ENCODE measurements around the gene ALPK1. TPM values are rescaled to one million over a fixed set of nuclear protein-coding genes. Genes with fewer than 3 reads are reported as not detected.

The ALPK1 gene
- total RNA-seq, 2 experiments from 2014 or later = 33.7 to 51.1 TPM

DNA sequence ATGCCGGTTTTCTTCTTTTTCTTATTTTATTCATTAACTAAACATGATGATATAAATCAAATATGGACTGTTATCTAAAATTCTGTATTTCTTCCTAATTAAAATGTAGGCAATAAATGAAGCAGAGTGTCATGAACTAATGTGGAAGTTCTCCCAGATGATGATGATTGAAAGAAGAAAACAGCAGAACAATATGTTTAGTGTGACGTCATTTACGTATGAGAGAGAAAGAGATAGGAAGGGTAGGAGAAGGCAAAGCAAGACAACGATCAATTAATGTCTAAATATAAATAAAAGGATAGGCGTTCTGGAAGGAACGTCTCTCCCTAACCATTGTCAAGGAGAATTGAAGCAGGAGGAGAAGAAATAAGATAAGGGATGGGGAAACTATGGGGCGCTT, 113.6 kb downstream of the ALPK1 start:
- BruUV-seq (replicated peaks) = no TSS peak
- H3K4me1 ChIP-seq (ENCODE audit: insufficient read depth, low read length, poor library complexity, severe bottlenecking) = no peaks in the 10 kb centered on the region
- ChIA-PET POLR2A (interaction anchor here (1.5 kb wide), 1 partner anchor 14 kb away, joined by 3 read pairs; no protein-coding TSS in a partner anchor), CTCF (ENCODE audit: unreplicated experiment) (no interaction called here)
- DNase-seq (ENCODE audit: low spot score) = no peak
- no peak overlapping the region for H3K4me2 ChIP-seq (ENCODE audit: low read length)
- H3K9me3 ChIP-seq (ENCODE audit: low read length) = no peaks in the 10 kb centered on the region
- no peaks in the 10 kb centered on the region for H4K20me1 ChIP-seq (ENCODE audit: insufficient read depth, low read length)
- no peaks in the 10 kb centered on the region for H3K9me2 ChIP-seq (ENCODE audit: insufficient read depth, low read length)
- TF ChIP-seq, protein P1, sequence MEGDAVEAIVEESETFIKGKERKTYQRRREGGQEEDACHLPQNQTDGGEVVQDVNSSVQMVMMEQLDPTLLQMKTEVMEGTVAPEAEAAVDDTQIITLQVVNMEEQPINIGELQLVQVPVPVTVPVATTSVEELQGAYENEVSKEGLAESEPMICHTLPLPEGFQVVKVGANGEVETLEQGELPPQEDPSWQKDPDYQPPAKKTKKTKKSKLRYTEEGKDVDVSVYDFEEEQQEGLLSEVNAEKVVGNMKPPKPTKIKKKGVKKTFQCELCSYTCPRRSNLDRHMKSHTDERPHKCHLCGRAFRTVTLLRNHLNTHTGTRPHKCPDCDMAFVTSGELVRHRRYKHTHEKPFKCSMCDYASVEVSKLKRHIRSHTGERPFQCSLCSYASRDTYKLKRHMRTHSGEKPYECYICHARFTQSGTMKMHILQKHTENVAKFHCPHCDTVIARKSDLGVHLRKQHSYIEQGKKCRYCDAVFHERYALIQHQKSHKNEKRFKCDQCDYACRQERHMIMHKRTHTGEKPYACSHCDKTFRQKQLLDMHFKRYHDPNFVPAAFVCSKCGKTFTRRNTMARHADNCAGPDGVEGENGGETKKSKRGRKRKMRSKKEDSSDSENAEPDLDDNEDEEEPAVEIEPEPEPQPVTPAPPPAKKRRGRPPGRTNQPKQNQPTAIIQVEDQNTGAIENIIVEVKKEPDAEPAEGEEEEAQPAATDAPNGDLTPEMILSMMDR (conservative IDR thresholded peaks at IDR 0.05; ENCODE audit: low read length) = no peak
- TF ChIP-seq EZH2phosphoT487 (IDR thresholded peaks at IDR 0.05; ENCODE audit: borderline replicate concordance, low read depth, low read length) = no peak
- intact Hi-C loops (cut with micrococcal nuclease; ENCODE audit: unreplicated experiment) = no loop called here
- peaks cover 6% of the 10 kb centered on the region; the same call in 1 of the 2 replicates for H3K36me3 ChIP-seq (ENCODE audit: insufficient read depth, low read length)
- no peaks in the 10 kb centered on the region for H3K79me2 ChIP-seq (ENCODE audit: insufficient read depth, low read depth, low read length)
- no peak overlapping the region for H3K4me3 ChIP-seq (ENCODE audit: low read depth, low read length, poor library complexity, severe bottlenecking)
- no peak overlapping the region for H2AFZ ChIP-seq (ENCODE audit: low read length)
- no peak overlapping the region for H3K27ac ChIP-seq (ENCODE audit: low read depth, low read length, poor library complexity, severe bottlenecking)

- Histone ChIP-seq H4K20me1 (ENCODE audit: insufficient read depth, low read length) (no peaks in the 10 kb centered on the region), H2AFZ (ENCODE audit: low read length) (no peak overlapping the region), H3K27ac (ENCODE audit: low read depth, low read length, poor library complexity, severe bottlenecking) (no peak overlapping the region), H3K4me1 (ENCODE audit: insufficient read depth, low read length, poor library complexity, severe bottlenecking) (no peaks in the 10 kb centered on the region), H3K36me3 (ENCODE audit: insufficient read depth, low read length) (peaks cover 6% of the 10 kb centered on the region; the same call in 1 of the 2 replicates), H3K79me2 (ENCODE audit: insufficient read depth, low read depth, low read length) (no peaks in the 10 kb centered on the region), H3K9me3 (ENCODE audit: low read length) (no peaks in the 10 kb centered on the region), H3K4me2 (ENCODE audit: low read length) (no peak overlapping the region), H3K4me3 (ENCODE audit: low read depth, low read length, poor library complexity, severe bottlenecking) (no peak overlapping the region), H3K9me2 (ENCODE audit: insufficient read depth, low read length) (no peaks in the 10 kb centered on the region)
- BruUV-seq (replicated peaks) = no TSS peak
- POLR2A ChIA-PET = no interaction called here
- CTCF ChIA-PET (ENCODE audit: unreplicated experiment) = no interaction called here
- intact Hi-C loops (cut with micrococcal nuclease; ENCODE audit: unreplicated experiment) = no loop called here
- DNase-seq (ENCODE audit: low spot score) = no peak
- TF ChIP-seq, protein P1 (conservative IDR thresholded peaks at IDR 0.05; ENCODE audit: low read length) = no peak
- TF ChIP-seq EZH2phosphoT487 (IDR thresholded peaks at IDR 0.05; ENCODE audit: borderline replicate concordance, low read depth, low read length) = no peak
These were observed 114.8 kb downstream of the ALPK1 start for GRCh38 chr4:112411781-112412550.

DNA sequence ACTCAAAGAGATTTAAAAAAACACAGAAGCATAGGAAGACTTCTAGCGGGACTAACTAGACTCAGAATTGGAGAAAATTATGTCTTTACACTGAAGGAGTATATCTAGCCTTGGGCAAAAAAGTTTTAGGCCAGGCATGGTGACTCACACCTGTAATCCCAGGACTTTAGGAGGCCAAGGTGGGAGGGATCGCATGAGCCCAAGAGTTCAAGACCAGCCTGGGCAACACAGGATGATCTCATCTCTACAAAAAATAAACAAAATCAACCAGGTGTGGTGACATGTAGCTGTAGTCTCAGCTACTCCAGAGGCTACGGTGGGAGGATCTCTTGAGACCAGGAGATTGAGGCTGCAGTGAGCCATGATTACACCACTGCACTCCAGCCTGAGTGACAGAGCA, 119.3 kb downstream of the ALPK1 start:
- CTCF ChIA-PET (ENCODE audit: unreplicated experiment) = no interaction called here
- peaks cover 6% of the 10 kb centered on the region; the same call in 1 of the 2 replicates for H3K36me3 ChIP-seq (ENCODE audit: insufficient read depth, low read length)
- H3K9me2 ChIP-seq (ENCODE audit: insufficient read depth, low read length) = no peaks in the 10 kb centered on the region
- DNase-seq (ENCODE audit: low spot score) = no peak
- TF ChIP-seq, protein P1 (conservative IDR thresholded peaks at IDR 0.05; ENCODE audit: low read length) = no peak
- TF ChIP-seq EZH2phosphoT487 (IDR thresholded peaks at IDR 0.05; ENCODE audit: borderline replicate concordance, low read depth, low read length) = no peak
- H3K4me3 ChIP-seq (ENCODE audit: low read depth, low read length, poor library complexity, severe bottlenecking) = no peak overlapping the region
- no TSS peak for BruUV-seq (replicated peaks)
- H3K79me2 ChIP-seq (ENCODE audit: insufficient read depth, low read depth, low read length) = no peaks in the 10 kb centered on the region
- H3K4me1 ChIP-seq (ENCODE audit: insufficient read depth, low read length, poor library complexity, severe bottlenecking) = no peaks in the 10 kb centered on the region
- H2AFZ ChIP-seq (ENCODE audit: low read length) = no peak overlapping the region
- intact Hi-C loops (cut with micrococcal nuclease; ENCODE audit: unreplicated experiment) = no loop called here
- no peak overlapping the region for H3K27ac ChIP-seq (ENCODE audit: low read depth, low read length, poor library complexity, severe bottlenecking)
- POLR2A ChIA-PET = no interaction called here
- no peaks in the 10 kb centered on the region for H4K20me1 ChIP-seq (ENCODE audit: insufficient read depth, low read length)
- H3K4me2 ChIP-seq (ENCODE audit: low read length) = no peak overlapping the region
- H3K9me3 ChIP-seq (ENCODE audit: low read length) = no peaks in the 10 kb centered on the region
